ENCODE measurements around the gene NEK11.
A peak's percentile ranks its signal among the peaks of the same experiment; 100 is the strongest.

DNA sequence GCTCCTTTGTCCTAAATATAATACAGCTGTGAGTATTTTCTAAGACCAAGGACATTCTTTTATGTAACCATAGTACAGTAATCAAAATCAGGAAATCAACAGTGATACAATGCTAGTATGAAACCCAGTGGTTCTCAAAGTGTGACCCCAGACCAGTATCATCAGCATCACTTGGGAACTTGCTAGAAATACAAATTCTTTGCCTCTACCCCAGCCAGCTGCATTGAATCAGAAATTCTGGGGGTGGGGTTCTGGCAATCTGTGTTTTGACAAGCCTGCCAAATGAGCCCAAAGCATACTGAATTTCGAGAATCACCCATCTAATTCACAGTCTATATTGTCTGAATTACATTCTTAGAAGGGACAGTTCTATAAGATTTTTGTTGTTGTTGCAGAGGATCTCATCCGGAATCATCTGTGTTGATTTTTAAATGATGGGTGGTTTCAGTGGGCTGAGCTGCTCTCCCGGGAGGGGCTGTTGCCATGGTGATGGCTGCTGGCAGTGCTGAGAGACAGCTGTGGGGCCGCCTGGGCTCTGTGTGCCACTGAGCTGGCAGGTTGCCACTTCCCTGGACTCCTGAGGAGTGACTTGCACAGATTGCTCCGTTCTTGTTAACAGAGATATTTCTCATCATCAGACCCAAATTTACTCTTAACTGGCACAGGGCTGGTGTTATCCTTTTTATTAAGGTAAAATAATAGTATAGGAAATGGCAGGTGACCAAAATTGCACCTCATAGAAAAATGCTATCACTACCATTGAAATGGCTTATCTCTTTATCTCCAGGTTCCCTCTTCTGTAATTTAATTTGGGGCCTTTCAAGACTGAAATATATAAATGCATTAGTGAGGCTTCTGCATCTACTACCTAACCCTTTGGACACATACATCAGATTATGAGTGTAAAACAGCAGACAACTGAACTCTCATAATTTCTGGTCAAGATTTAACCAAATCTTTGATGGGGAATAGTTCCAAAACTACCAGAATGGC, 56.5 kb downstream of the NEK11 start:
- TF ChIP-seq GATA2 (IDR thresholded peaks at IDR 0.05; ENCODE audit: low read depth, low read length) (peak; percentile 85), GATA3 (IDR thresholded peaks at IDR 0.05; ENCODE audit: low read depth, low read length) (peak; percentile 99)
